Suprapubic skin (tissue), 4 donors: ENCODE results near the gene TBC1D17. TPM values are rescaled to one million over a fixed set of nuclear protein-coding genes. Genes with fewer than 3 reads are reported as not detected.

Experiments used
- DNase-seq, 2 donors: peaks; one replicate each; pipeline ENCODE4 v3.0.0-alpha.2; 2019; ENCODE audit warnings: low spot score in 2 of 2
- H3K27ac ChIP-seq: fragments of 200-600 bp; sonication (generic); one replicate; pipeline ENCODE4 v1.5.1; 2019
- H3K27me3 ChIP-seq: fragments of 200-600 bp; sonication (generic); one replicate; pipeline ENCODE4 v1.5.1; 2019
- H3K36me3 ChIP-seq: fragments of 200-600 bp; sonication (generic); one replicate; pipeline ENCODE4 v1.5.1; 2019
- H3K4me1 ChIP-seq: fragments of 200-600 bp; sonication (generic); one replicate; pipeline ENCODE4 v1.5.1; 2019
- H3K4me3 ChIP-seq: fragments of 200-600 bp; sonication (generic); one replicate; pipeline ENCODE4 v1.5.1; 2019; ENCODE audit warnings: mild to moderate bottlenecking
- H3K9me3 ChIP-seq: fragments of 200-600 bp; sonication (generic); one replicate; pipeline ENCODE4 v1.5.1; 2019
- EP300 ChIP-seq: sonication (generic); formaldehyde crosslinking; IDR thresholded peaks from one replicate; pipeline ENCODE4 v1.6.1; 2017; ENCODE audit warnings: antibody characterized with exemption
- POLR2A ChIP-seq, 2 donors: fragments of 450-650 bp; IDR thresholded peaks; one replicate each; pipeline ENCODE4 v1.6.1; 2017; ENCODE audit warnings: antibody characterized with exemption in 2 of 2, mild to moderate bottlenecking in 2 of 2, moderate library complexity in 2 of 2
- POLR2AphosphoS5 ChIP-seq, 3 donors: sonication (generic); formaldehyde crosslinking; IDR thresholded peaks; one replicate each; pipeline ENCODE4 v1.6.1; 2017; ENCODE audit warnings: antibody characterized with exemption in 3 of 3
- WGBS: methylation state at CpG from one replicate; pipeline ENCODE4 v1.1.5; 2018; 5-methylcytosine and 5-hydroxymethylcytosine counted together
- total RNA-seq, 4 donors: library from RNA; depleted of rRNA; stranded (reverse); fragments of >200 nt; gene quantifications; one replicate each; pipeline ENCODE4 v1.1.0, GENCODE V29; 2016
- TF ChIP-seq, protein P1 (sequence below), 2 donors: fragments of 200-600 bp in 1 of 2; fragments of 450-650 bp in 1 of 2; sonication (generic) in 1 of 2; IDR thresholded peaks; one replicate each; pipeline ENCODE4 v1.5.1; 2016 to 2019; ENCODE audit warnings: antibody characterized with exemption in 2 of 2, mild to moderate bottlenecking in 1 of 2, moderate library complexity in 1 of 2

TBC1D17 gene
- 10 to 100 TPM; 40.5 to 93.4 (median 59.4) TPM for total RNA-seq

- Histone ChIP-seq H3K4me1 (peaks cover 45% of the 10 kb centered on the region), H3K9me3 (no peaks in the 10 kb centered on the region), H3K27me3 (no peaks in the 10 kb centered on the region), H3K4me3 (peak within 1 kb of the TSS; percentile 100), H3K27ac (peak within 1 kb of the TSS; percentile 99), H3K36me3 (peaks cover 38% of the 10 kb centered on the region)
- WGBS = 1% methylated on average over 30 of the region's 61 CpGs
- peak; percentile 100 for DNase-seq
- TF ChIP-seq EP300 (no peak), POLR2A (IDR thresholded peaks at IDR 0.05) (peak; percentile 24 to 96), POLR2AphosphoS5 (IDR thresholded peaks at IDR 0.05) (peak; percentile 86 to 97 (median 91))
- TF ChIP-seq, protein P1, sequence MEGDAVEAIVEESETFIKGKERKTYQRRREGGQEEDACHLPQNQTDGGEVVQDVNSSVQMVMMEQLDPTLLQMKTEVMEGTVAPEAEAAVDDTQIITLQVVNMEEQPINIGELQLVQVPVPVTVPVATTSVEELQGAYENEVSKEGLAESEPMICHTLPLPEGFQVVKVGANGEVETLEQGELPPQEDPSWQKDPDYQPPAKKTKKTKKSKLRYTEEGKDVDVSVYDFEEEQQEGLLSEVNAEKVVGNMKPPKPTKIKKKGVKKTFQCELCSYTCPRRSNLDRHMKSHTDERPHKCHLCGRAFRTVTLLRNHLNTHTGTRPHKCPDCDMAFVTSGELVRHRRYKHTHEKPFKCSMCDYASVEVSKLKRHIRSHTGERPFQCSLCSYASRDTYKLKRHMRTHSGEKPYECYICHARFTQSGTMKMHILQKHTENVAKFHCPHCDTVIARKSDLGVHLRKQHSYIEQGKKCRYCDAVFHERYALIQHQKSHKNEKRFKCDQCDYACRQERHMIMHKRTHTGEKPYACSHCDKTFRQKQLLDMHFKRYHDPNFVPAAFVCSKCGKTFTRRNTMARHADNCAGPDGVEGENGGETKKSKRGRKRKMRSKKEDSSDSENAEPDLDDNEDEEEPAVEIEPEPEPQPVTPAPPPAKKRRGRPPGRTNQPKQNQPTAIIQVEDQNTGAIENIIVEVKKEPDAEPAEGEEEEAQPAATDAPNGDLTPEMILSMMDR (IDR thresholded peaks at IDR 0.05) = no peak
These were observed at the start of gene TBC1D17, which contains the start of gene AKT1S1 for GRCh38 chr19:49877020-49877878. TBC1D17 (plus strand) TSS chr19:49877702; CDS start chr19:49877724, 22 bp downstream. AKT1S1 (minus strand) TSS chr19:49877355; CDS start chr19:49873295, 4,060 bp downstream.

- Histone ChIP-seq H3K4me3 (no peak overlapping the region), H3K27me3 (no peaks in the 10 kb centered on the region), H3K9me3 (no peaks in the 10 kb centered on the region), H3K27ac (no peak overlapping the region), H3K4me1 (no peaks in the 10 kb centered on the region), H3K36me3 (peaks cover 72% of the 10 kb centered on the region)
- no peak for DNase-seq
- WGBS = 87% methylated on average over 8 of the region's 8 CpGs
- TF ChIP-seq POLR2A (IDR thresholded peaks at IDR 0.05) (no peak), EP300 (no peak), POLR2AphosphoS5 (IDR thresholded peaks at IDR 0.05) (no peak)
- TF ChIP-seq, protein P1 (IDR thresholded peaks at IDR 0.05) = no peak
These were observed 48.3 kb upstream of the TBC1D17 start for GRCh38 chr19:49829200-49829599.

GRCh38 chr19:49829721-49830120 is 47.8 kb upstream of the TBC1D17 start:
- TF ChIP-seq, protein P1 (IDR thresholded peaks at IDR 0.05) = no peak
- TF ChIP-seq EP300 (no peak), POLR2A (IDR thresholded peaks at IDR 0.05) (no peak), POLR2AphosphoS5 (IDR thresholded peaks at IDR 0.05) (no peak)
- DNase-seq = no peak
- Histone ChIP-seq H3K36me3 (peaks cover 73% of the 10 kb centered on the region), H3K4me1 (no peaks in the 10 kb centered on the region), H3K9me3 (no peaks in the 10 kb centered on the region), H3K4me3 (no peak overlapping the region), H3K27me3 (no peaks in the 10 kb centered on the region), H3K27ac (no peak overlapping the region)
- WGBS = 93% methylated on average over 14 of the region's 18 CpGs

DNA sequence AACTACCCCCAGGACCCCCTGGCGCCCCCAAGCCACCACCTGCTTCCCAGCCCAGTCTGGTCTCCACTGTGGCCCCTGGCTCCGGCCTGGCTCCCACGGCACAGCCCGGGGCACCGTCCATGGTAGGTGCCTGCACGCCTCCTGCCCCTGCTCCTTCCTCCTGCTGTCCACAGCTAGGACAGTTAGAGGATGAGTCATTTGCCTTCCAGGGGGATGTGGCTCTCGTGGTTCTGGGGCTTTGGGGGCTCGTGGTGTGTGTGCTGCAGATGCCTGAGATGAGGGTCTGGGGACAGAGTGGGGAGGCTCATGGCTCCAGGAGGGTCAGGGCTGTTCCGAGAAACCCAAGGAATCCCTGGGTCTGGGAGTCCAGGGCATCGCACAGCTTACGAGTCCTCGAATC is 46.7 kb upstream of the TBC1D17 start:
- H3K4me3 ChIP-seq = no peak overlapping the region
- H3K9me3 ChIP-seq = no peaks in the 10 kb centered on the region
- H3K27me3 ChIP-seq = no peaks in the 10 kb centered on the region
- DNase-seq = no peak
- H3K27ac ChIP-seq = no peak overlapping the region
- WGBS = 98% methylated on average over 6 of the region's 12 CpGs
- H3K36me3 ChIP-seq = peaks cover 84% of the 10 kb centered on the region
- no peak for TF ChIP-seq POLR2A (IDR thresholded peaks at IDR 0.05)
- no peak for TF ChIP-seq EP300
- TF ChIP-seq POLR2AphosphoS5 (IDR thresholded peaks at IDR 0.05) = no peak
- TF ChIP-seq, protein P1 (IDR thresholded peaks at IDR 0.05) = no peak
- H3K4me1 ChIP-seq = no peaks in the 10 kb centered on the region

DNA sequence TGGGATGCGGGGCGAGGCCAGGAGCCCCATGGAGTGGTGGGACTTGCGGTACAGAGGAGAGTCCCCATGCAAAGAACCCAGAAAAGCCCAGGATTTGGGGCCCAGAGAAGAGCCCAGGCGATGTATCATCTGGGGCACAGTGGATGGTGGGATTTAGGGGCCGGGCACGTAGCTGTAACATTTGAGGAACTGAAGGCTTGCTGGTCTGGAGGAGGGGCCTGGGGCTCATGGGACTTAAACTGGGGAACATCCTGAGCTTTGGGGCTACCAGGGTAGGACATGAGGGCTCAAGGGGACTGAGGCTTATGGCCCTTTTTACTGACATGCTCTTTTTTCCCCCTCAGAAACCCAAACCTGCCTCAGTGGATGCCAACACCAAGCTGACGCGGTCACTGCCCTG is 45.9 kb upstream of the TBC1D17 start:
- Histone ChIP-seq H3K27me3 (no peaks in the 10 kb centered on the region), H3K4me3 (no peak overlapping the region), H3K4me1 (no peaks in the 10 kb centered on the region), H3K9me3 (no peaks in the 10 kb centered on the region), H3K27ac (no peak overlapping the region), H3K36me3 (peaks cover 91% of the 10 kb centered on the region)
- WGBS = 93% methylated on average over 8 of the region's 8 CpGs
- DNase-seq = no peak
- TF ChIP-seq POLR2AphosphoS5 (IDR thresholded peaks at IDR 0.05) = no peak
- TF ChIP-seq POLR2A (IDR thresholded peaks at IDR 0.05) = no peak
- TF ChIP-seq, protein P1 (IDR thresholded peaks at IDR 0.05) = no peak
- TF ChIP-seq EP300 = no peak
